OCI-LY7 (cell line): ENCODE results near the gene OR10R2. TPM values are rescaled to one million over a fixed set of nuclear protein-coding genes. Genes with fewer than 3 reads are reported as not detected.
"Not testable (repeated sequence)": the region's sequence is repeated elsewhere in the genome, so short reads cannot be mapped to it uniquely, and the experiment has no call there.

Experiments used
- Bru-seq: library from RNA; stranded (reverse); fragments of 400-500 nt; gene quantifications from one replicate; lab custom pipeline; 2021; lab: Mats Ljungman, UMichigan
- BruChase-seq, 2 experiments: library from RNA; stranded (reverse); fragments of 400-500 nt; gene quantifications; one replicate each; lab custom pipeline; 2021; lab: Mats Ljungman, UMichigan
- BruUV-seq: library from RNA; stranded (reverse); fragments of 400-500 nt; replicated peaks from 2 replicates; lab custom pipeline; 2021; lab: Mats Ljungman, UMichigan
- CTCF ChIA-PET: fragments of 300-600 bp; sonication (Branson Sonifier 250); formaldehyde crosslinking; loops from one replicate; lab custom pipeline; 2022; ENCODE audit warnings: antibody characterized with exemption; ENCODE audit not compliant: unreplicated experiment; lab: Charles Lee
- POLR2A ChIA-PET: fragments of 300-600 bp; sonication (Branson Sonifier 250); formaldehyde crosslinking; loops from one replicate; lab custom pipeline; 2022; ENCODE audit warnings: antibody characterized with exemption; lab: Charles Lee
- DNase-seq: peaks from one replicate; pipeline ENCODE4 v3.0.0-alpha.2; 2015; ENCODE audit warnings: low spot score
- H2AFZ ChIP-seq: fragments of 200-600 bp; sonication (generic), shearing (Covaris generic); 2 replicates; pipeline ENCODE4 v1.6.1; 2014; ENCODE audit warnings: mild to moderate bottlenecking, antibody characterized with exemption, low read length, moderate library complexity
- H3K27ac ChIP-seq: fragments of 200-600 bp; sonication (generic); 2 replicates; pipeline ENCODE4 v1.5.1; 2014; ENCODE audit warnings: mixed run types, low read depth, mild to moderate bottlenecking, moderate library complexity, low read length, inconsistent platforms; ENCODE audit not compliant: poor library complexity, severe bottlenecking
- H3K36me3 ChIP-seq: fragments of 200-600 bp; sonication (generic); 2 replicates; pipeline ENCODE4 v1.6.1; 2014; ENCODE audit warnings: mild to moderate bottlenecking, antibody characterized with exemption, low read length, moderate library complexity, mixed read lengths; ENCODE audit not compliant: insufficient read depth
- H3K4me1 ChIP-seq: fragments of 200-600 bp; sonication (generic); 2 replicates; pipeline ENCODE4 v1.5.1; 2014; ENCODE audit warnings: mild to moderate bottlenecking, low read length; ENCODE audit not compliant: insufficient read depth, poor library complexity, severe bottlenecking
- H3K4me2 ChIP-seq: fragments of 200-600 bp; sonication (generic); 2 replicates; pipeline ENCODE4 v1.6.1; 2014; ENCODE audit warnings: mild to moderate bottlenecking, low read length
- H3K4me3 ChIP-seq: fragments of 200-600 bp; sonication (generic); 2 replicates; pipeline ENCODE4 v1.5.1; 2014; ENCODE audit warnings: mild to moderate bottlenecking, low read depth, low read length; ENCODE audit not compliant: poor library complexity, severe bottlenecking
- H3K79me2 ChIP-seq: fragments of 200-600 bp; sonication (generic); 2 replicates; pipeline ENCODE4 v1.6.1; 2016; ENCODE audit warnings: low read depth, mild to moderate bottlenecking, low read length, moderate library complexity, mixed read lengths; ENCODE audit not compliant: insufficient read depth
- H3K9me2 ChIP-seq: fragments of 200-600 bp; sonication (generic); 2 replicates; pipeline ENCODE4 v1.6.1; 2016; ENCODE audit warnings: mild to moderate bottlenecking, low read length, mixed read lengths; ENCODE audit not compliant: insufficient read depth
- H3K9me3 ChIP-seq: fragments of 200-600 bp; sonication (generic); 2 replicates; pipeline ENCODE4 v1.6.1; 2014; ENCODE audit warnings: mild to moderate bottlenecking, mixed run types, low read length, mixed read lengths
- H4K20me1 ChIP-seq: fragments of 200-600 bp; sonication (generic); 2 replicates; pipeline ENCODE4 v1.6.1; 2014; ENCODE audit warnings: mild to moderate bottlenecking, antibody characterized with exemption, low read length, moderate library complexity, mixed read lengths; ENCODE audit not compliant: insufficient read depth
- CTCF ChIP-seq: fragments of 200-600 bp; sonication (generic); conservative IDR thresholded peaks from 2 replicates; pipeline ENCODE4 v1.5.1; 2014; ENCODE audit warnings: mild to moderate bottlenecking, antibody characterized with exemption, low read length, moderate library complexity, mixed read lengths
- EZH2phosphoT487 ChIP-seq: fragments of 200-600 bp; sonication (generic); IDR thresholded peaks from 2 replicates; pipeline ENCODE4 v1.6.1; 2018; ENCODE audit warnings: low read depth, borderline replicate concordance, mild to moderate bottlenecking, mixed run types, antibody characterized with exemption, low read length, moderate library complexity, mixed read lengths
- intact Hi-C: fragments of 100-400 bp; cut with micrococcal nuclease; formaldehyde crosslinking; loops from one replicate; pipeline ENCODE4 v1.10.0; 2022; ENCODE audit not compliant: unreplicated experiment
- long read RNA-seq: library from polyadenylated mRNA; stranded (forward); transcript quantifications from one replicate; pipeline ENCODE4 v2.0.0, GENCODE V29; 2022
- total RNA-seq, 2 experiments: library from RNA; depleted of rRNA in 1 of 2; stranded (reverse); fragments of >200 nt in 1 of 2; shearing (Covaris generic) in 1 of 2; gene quantifications; 2 replicates each; pipeline ENCODE4 v1.2.3, GENCODE V29; 2014 to 2022

Gene OR10R2
- total RNA-seq (2014; rRNA removed; shearing (Covaris generic)), result not detected in 2 replicates
- total RNA-seq (2022), result not detected in 2 replicates
- not detected for Bru-seq, nascent RNA
- not detected for BruChase-seq, experiment 1, labeled RNA remaining after a 6-hour chase
- BruChase-seq, experiment 2, labeled RNA remaining after a 2-hour chase, result not detected
- long read RNA-seq, result 0 reads

- Histone ChIP-seq H4K20me1 (no peaks in the 10 kb centered on the region), H3K4me1 (no peaks in the 10 kb centered on the region), H3K9me3 (no peaks in the 10 kb centered on the region), H3K27ac (no peak within 1 kb of the TSS), H3K36me3 (no peaks in the 10 kb centered on the region), H3K4me2 (no peak within 1 kb of the TSS), H3K9me2 (no peaks in the 10 kb centered on the region), H2AFZ (no peak within 1 kb of the TSS), H3K79me2 (no peaks in the 10 kb centered on the region; the same call in 1 of the 2 replicates), H3K4me3 (no peak within 1 kb of the TSS)
- DNase-seq, result no peak
- BruUV-seq, result no TSS peak
- intact Hi-C loops, result no loop called here
- POLR2A ChIA-PET, result no interaction called here
- TF ChIP-seq CTCF, result no peak
- TF ChIP-seq EZH2phosphoT487, result no peak
- CTCF ChIA-PET, result no interaction called here
Observed at GRCh38 chr1:158471920-158472319, at the start of gene OR10R2. OR10R2 (plus strand) TSS chr1:158472220; CDS start chr1:158472326, 106 bp downstream.

GRCh38 chr1:158425027-158425426 lies 47.0 kb upstream of the OR10R2 start:
- intact Hi-C loops, result no loop called here
- Histone ChIP-seq H3K36me3 (no peaks in the 10 kb centered on the region), H3K4me2 (no peak overlapping the region), H4K20me1 (no peaks in the 10 kb centered on the region), H3K4me1 (no peaks in the 10 kb centered on the region), H3K9me2 (no peaks in the 10 kb centered on the region), H3K9me3 (no peaks in the 10 kb centered on the region), H3K27ac (no peak overlapping the region), H3K79me2 (no peaks in the 10 kb centered on the region), H2AFZ (no peak overlapping the region), H3K4me3 (no peak overlapping the region)
- ChIA-PET CTCF (no interaction called here), POLR2A (interaction anchor here (0.6 kb wide), 1 partner anchor 9 kb away, joined by 3 read pairs; no protein-coding TSS in a partner anchor)
- BruUV-seq, result no TSS peak
- no peak for DNase-seq
- no peak for TF ChIP-seq CTCF
- TF ChIP-seq EZH2phosphoT487, result no peak

GRCh38 chr1:158426137-158426536 lies 45.9 kb upstream of the OR10R2 start, which contains the start of gene OR10K2:
OR10K2 (minus strand) TSS chr1:158426237; CDS start chr1:158420866, 5,371 bp downstream.
- Histone ChIP-seq H3K4me1 (no peaks in the 10 kb centered on the region), H3K9me3 (no peaks in the 10 kb centered on the region)

GRCh38 chr1:158430163-158430562 lies 41.9 kb upstream of the OR10R2 start:
- DNase-seq, H3K27ac ChIP-seq, H3K36me3 ChIP-seq, H3K79me2 ChIP-seq, H4K20me1 ChIP-seq, H3K4me3 ChIP-seq, H3K4me1 ChIP-seq, CTCF ChIA-PET, H3K9me3 ChIP-seq, BruUV-seq, POLR2A ChIA-PET, H3K4me2 ChIP-seq, H3K9me2 ChIP-seq, intact Hi-C loops, H2AFZ ChIP-seq: not testable (repeated sequence)

More at GRCh38 chr1:158426137-158426536, 45.9 kb upstream of the OR10R2 start, which contains the start of gene OR10K2:
- no TSS peak for BruUV-seq
- intact Hi-C loops, result no loop called here
- no peak for DNase-seq
- CTCF ChIA-PET, result no interaction called here
- Histone ChIP-seq H3K27ac (no peak within 1 kb of the TSS), H4K20me1 (no peaks in the 10 kb centered on the region), H2AFZ (no peak within 1 kb of the TSS), H3K36me3 (no peaks in the 10 kb centered on the region), H3K4me2 (no peak within 1 kb of the TSS), H3K79me2 (no peaks in the 10 kb centered on the region), H3K9me2 (no peaks in the 10 kb centered on the region), H3K4me3 (no peak within 1 kb of the TSS)
- TF ChIP-seq EZH2phosphoT487 (no peak), CTCF (no peak)
- POLR2A ChIA-PET, result no interaction called here
